Stimulated activated CD4-positive, alpha-beta T cell treated with anti-CD3 and anti-CD28 coated beads, Interleukin-2, amount 100 ng/mL, for 24 hours (primary cell): ENCODE data around the gene AKAP14.
"Not testable (repeated sequence)": the region's sequence is repeated elsewhere in the genome, so short reads cannot be mapped to it uniquely, and the experiment has no call there.

Experiments
- DNase-seq, 2 donors: peaks; one replicate each; pipeline ENCODE4 v3.0.0-alpha.2; 2020

AKAP14 gene

GRCh38 chrX:119935215-119935874, 39.7 kb downstream of the AKAP14 start:
- DNase-seq = no peak

GRCh38 chrX:119941336-119941735, 45.6 kb downstream of the AKAP14 start:
- DNase-seq = no peak

GRCh38 chrX:119942173-119942819, 46.6 kb downstream of the AKAP14 start:
- DNase-seq = no peak

- DNase-seq = no peak
Observed at GRCh38 chrX:119942831-119943184, 47.1 kb downstream of the AKAP14 start.

GRCh38 chrX:119943185-119943988, 47.7 kb downstream of the AKAP14 start, which contains the start of gene NKAP:
NKAP (minus strand) TSS chrX:119943751; CDS start chrX:119943605, 146 bp downstream.
- peak; percentile 76 to 81 for DNase-seq

GRCh38 chrX:119945481-119945880, 49.8 kb downstream of the AKAP14 start:
- DNase-seq = no peak

- no peak for DNase-seq
Observed at GRCh38 chrX:119948381-119948780, 52.7 kb downstream of the AKAP14 start.

GRCh38 chrX:119954374-119954773, 58.7 kb downstream of the AKAP14 start:
- no peak for DNase-seq

- peak; percentile 18 to 30 for DNase-seq
Observed at GRCh38 chrX:119955807-119956570, 60.3 kb downstream of the AKAP14 start.

GRCh38 chrX:119960625-119961024, 64.9 kb downstream of the AKAP14 start:
- no peak for DNase-seq

GRCh38 chrX:119966837-119967236, 71.1 kb downstream of the AKAP14 start:
- not testable (repeated sequence) for DNase-seq
